ENCODE measurements around the gene RFX4. TPM values are rescaled to one million over a fixed set of nuclear protein-coding genes. Genes with fewer than 3 reads are reported as not detected.
"Not testable (repeated sequence)": the region's sequence is repeated elsewhere in the genome, so short reads cannot be mapped to it uniquely, and the experiment has no call there.

Gene RFX4
- polyA plus RNA-seq, 1 donor (not counting 4 experiments of a cell fraction or from before 2014, with no cell fraction given): not detected

DNA sequence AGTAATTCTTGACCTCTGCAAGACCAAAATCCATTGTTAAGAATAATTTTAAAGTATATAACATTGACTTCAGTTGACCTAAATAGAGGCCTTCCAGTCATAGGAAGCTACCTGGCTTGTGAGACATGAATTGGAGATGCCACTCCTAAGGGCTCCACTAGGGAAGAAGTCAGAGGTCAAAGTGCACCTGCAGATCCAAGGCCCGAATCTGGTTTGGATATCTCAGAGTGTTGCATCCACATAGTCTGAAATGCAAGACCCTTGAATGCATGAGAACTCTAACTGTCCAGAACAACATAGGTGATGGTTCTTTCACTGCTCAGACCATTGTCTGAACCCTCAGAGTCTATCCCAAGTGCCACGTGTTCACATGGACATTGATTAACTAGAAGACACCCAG is 22.4 kb downstream of the RFX4 start:
- Histone ChIP-seq H2AFZ (ENCODE audit: control insufficient read depth, low read length) (no peak overlapping the region), H3K36me3 (ENCODE audit: control insufficient read depth in 2 of 2, extremely low read depth in 1 of 2, insufficient read depth in 2 of 2, low read length in 2 of 2) (no peaks in the 10 kb centered on the region), H3K4me2 (ENCODE audit: control insufficient read depth, extremely low read depth, insufficient read depth, low read depth, low read length) (no peak overlapping the region), H3K9ac (ENCODE audit: control insufficient read depth, extremely low read depth, insufficient read depth, low read length) (no peak overlapping the region), H3K4me1 (ENCODE audit: control insufficient read depth, extremely low read depth, insufficient read depth, low read length) (no peaks in the 10 kb centered on the region), H3K4me3 (ENCODE audit: control insufficient read depth in 2 of 3, extremely low read depth in 1 of 3, insufficient read depth in 2 of 3, low read depth in 1 of 3, low read length in 3 of 3) (no peak overlapping the region), H3K27me3 (ENCODE audit: control insufficient read depth, extremely low read depth, insufficient read depth, low read length) (peaks cover 4% of the 10 kb centered on the region), H4K20me1 (ENCODE audit: control insufficient read depth, extremely low read depth, insufficient read depth, low read length) (no peaks in the 10 kb centered on the region), H3K27ac (ENCODE audit: control insufficient read depth, insufficient read depth, low read length) (no peak overlapping the region), H3K9me3 (ENCODE audit: control insufficient read depth, low read depth, low read length) (no peaks in the 10 kb centered on the region), H3K79me2 (ENCODE audit: control insufficient read depth, insufficient read depth, low read length) (no peaks in the 10 kb centered on the region), H3K9me1 (ENCODE audit: control insufficient read depth, extremely low read depth, insufficient read depth, low read length) (no peaks in the 10 kb centered on the region)
- TF ChIP-seq, protein P1, sequence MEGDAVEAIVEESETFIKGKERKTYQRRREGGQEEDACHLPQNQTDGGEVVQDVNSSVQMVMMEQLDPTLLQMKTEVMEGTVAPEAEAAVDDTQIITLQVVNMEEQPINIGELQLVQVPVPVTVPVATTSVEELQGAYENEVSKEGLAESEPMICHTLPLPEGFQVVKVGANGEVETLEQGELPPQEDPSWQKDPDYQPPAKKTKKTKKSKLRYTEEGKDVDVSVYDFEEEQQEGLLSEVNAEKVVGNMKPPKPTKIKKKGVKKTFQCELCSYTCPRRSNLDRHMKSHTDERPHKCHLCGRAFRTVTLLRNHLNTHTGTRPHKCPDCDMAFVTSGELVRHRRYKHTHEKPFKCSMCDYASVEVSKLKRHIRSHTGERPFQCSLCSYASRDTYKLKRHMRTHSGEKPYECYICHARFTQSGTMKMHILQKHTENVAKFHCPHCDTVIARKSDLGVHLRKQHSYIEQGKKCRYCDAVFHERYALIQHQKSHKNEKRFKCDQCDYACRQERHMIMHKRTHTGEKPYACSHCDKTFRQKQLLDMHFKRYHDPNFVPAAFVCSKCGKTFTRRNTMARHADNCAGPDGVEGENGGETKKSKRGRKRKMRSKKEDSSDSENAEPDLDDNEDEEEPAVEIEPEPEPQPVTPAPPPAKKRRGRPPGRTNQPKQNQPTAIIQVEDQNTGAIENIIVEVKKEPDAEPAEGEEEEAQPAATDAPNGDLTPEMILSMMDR (optimal IDR thresholded peaks at IDR 0.05 in 1 of 3, IDR thresholded peaks at IDR 0.05 in 1 of 3, conservative IDR thresholded peaks at IDR 0.05 in 1 of 3; ENCODE audit: extremely low read depth in 1 of 3, insufficient read depth in 2 of 3, low read length in 3 of 3): no peak
- no peak for TF ChIP-seq EZH2 (IDR thresholded peaks at IDR 0.05; ENCODE audit: low read length)
- dilution Hi-C loops (cut with MboI; ENCODE audit: extremely low pct_ligation_motif_present, low sequenced_read_pairs): no loop called here
- FAIRE-seq: no peak
- DNase-seq (ENCODE audit: low read depth, low spot score): no peak

DNA sequence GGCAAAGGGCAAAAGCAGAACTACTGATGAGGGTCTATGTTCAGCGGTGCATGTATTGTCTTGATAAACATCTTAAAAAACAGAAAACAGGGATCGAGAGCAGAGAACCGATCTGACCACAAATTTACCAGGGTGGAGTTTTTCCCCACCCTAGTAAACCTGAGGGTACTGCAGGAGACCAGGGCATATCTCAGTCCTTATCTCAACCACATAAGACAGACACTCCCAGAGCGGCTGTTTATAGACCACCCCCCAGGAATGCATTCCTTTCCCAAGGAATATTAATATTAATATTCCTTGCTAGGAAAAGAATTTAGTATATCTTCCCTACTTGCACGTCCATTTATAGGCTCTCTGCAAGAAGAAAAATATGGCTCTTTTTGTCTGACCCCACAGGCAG is 37.8 kb downstream of the RFX4 start:
- H3K9me3 ChIP-seq (ENCODE audit: control insufficient read depth, low read depth, low read length); H3K36me3 ChIP-seq (ENCODE audit: control insufficient read depth in 2 of 2, extremely low read depth in 1 of 2, insufficient read depth in 2 of 2, low read length in 2 of 2); H3K9ac ChIP-seq (ENCODE audit: control insufficient read depth, extremely low read depth, insufficient read depth, low read length); H3K4me2 ChIP-seq (ENCODE audit: control insufficient read depth, extremely low read depth, insufficient read depth, low read depth, low read length); H3K9me1 ChIP-seq (ENCODE audit: control insufficient read depth, extremely low read depth, insufficient read depth, low read length); H3K27ac ChIP-seq (ENCODE audit: control insufficient read depth, insufficient read depth, low read length); DNase-seq (ENCODE audit: low read depth, low spot score); H3K4me1 ChIP-seq (ENCODE audit: control insufficient read depth, extremely low read depth, insufficient read depth, low read length); H4K20me1 ChIP-seq (ENCODE audit: control insufficient read depth, extremely low read depth, insufficient read depth, low read length); H3K79me2 ChIP-seq (ENCODE audit: control insufficient read depth, insufficient read depth, low read length); H3K4me3 ChIP-seq (ENCODE audit: control insufficient read depth in 2 of 3, extremely low read depth in 1 of 3, insufficient read depth in 2 of 3, low read depth in 1 of 3, low read length in 3 of 3); H3K27me3 ChIP-seq (ENCODE audit: control insufficient read depth, extremely low read depth, insufficient read depth, low read length); FAIRE-seq; dilution Hi-C loops (cut with MboI; ENCODE audit: extremely low pct_ligation_motif_present, low sequenced_read_pairs); H2AFZ ChIP-seq (ENCODE audit: control insufficient read depth, low read length): not testable (repeated sequence)

DNA sequence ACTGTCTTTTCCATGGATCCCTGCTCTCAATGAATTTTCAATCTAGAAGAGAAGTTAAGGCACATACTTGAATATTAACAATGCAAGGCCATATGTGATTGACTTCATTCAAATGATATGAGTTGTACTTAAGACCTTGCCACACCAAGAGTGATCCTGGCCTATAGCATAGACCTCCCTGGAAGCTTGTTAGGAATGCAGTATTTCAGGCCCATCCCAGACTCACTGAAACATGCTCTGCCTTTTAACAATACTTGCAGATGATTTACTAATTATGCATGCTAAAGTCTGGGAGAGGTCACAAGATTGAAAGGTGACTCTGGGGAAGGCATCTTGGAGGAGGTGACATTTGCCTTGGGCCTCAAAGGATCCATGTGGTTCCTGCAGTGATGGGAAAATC is 43.2 kb downstream of the RFX4 start:
- H3K79me2 ChIP-seq (ENCODE audit: control insufficient read depth, insufficient read depth, low read length): no peaks in the 10 kb centered on the region
- no peak overlapping the region for H2AFZ ChIP-seq (ENCODE audit: control insufficient read depth, low read length)
- H3K36me3 ChIP-seq (ENCODE audit: control insufficient read depth in 2 of 2, extremely low read depth in 1 of 2, insufficient read depth in 2 of 2, low read length in 2 of 2): no peaks in the 10 kb centered on the region
- no peaks in the 10 kb centered on the region for H3K9me1 ChIP-seq (ENCODE audit: control insufficient read depth, extremely low read depth, insufficient read depth, low read length)
- FAIRE-seq: no peak
- peaks cover 11% of the 10 kb centered on the region for H3K27me3 ChIP-seq (ENCODE audit: control insufficient read depth, extremely low read depth, insufficient read depth, low read length)
- H3K4me3 ChIP-seq (ENCODE audit: control insufficient read depth in 2 of 3, extremely low read depth in 1 of 3, insufficient read depth in 2 of 3, low read depth in 1 of 3, low read length in 3 of 3): no peak overlapping the region
- no peak for DNase-seq (ENCODE audit: low read depth, low spot score)
- dilution Hi-C loops (cut with MboI; ENCODE audit: extremely low pct_ligation_motif_present, low sequenced_read_pairs): no loop called here
- peaks cover 3% of the 10 kb centered on the region for H3K4me1 ChIP-seq (ENCODE audit: control insufficient read depth, extremely low read depth, insufficient read depth, low read length)
- no peaks in the 10 kb centered on the region for H4K20me1 ChIP-seq (ENCODE audit: control insufficient read depth, extremely low read depth, insufficient read depth, low read length)
- no peaks in the 10 kb centered on the region for H3K9me3 ChIP-seq (ENCODE audit: control insufficient read depth, low read depth, low read length)
- TF ChIP-seq EZH2 (IDR thresholded peaks at IDR 0.05; ENCODE audit: low read length): no peak
- TF ChIP-seq, protein P1 (optimal IDR thresholded peaks at IDR 0.05 in 1 of 3, IDR thresholded peaks at IDR 0.05 in 1 of 3, conservative IDR thresholded peaks at IDR 0.05 in 1 of 3; ENCODE audit: extremely low read depth in 1 of 3, insufficient read depth in 2 of 3, low read length in 3 of 3): no peak
- H3K9ac ChIP-seq (ENCODE audit: control insufficient read depth, extremely low read depth, insufficient read depth, low read length): no peak overlapping the region
- H3K4me2 ChIP-seq (ENCODE audit: control insufficient read depth, extremely low read depth, insufficient read depth, low read depth, low read length): no peak overlapping the region
- no peak overlapping the region for H3K27ac ChIP-seq (ENCODE audit: control insufficient read depth, insufficient read depth, low read length)

Data from keratinocyte (primary cell).